Keratinocyte (primary cell): ENCODE data around the gene ATP6V0B. TPM values are rescaled to one million over a fixed set of nuclear protein-coding genes. Genes with fewer than 3 reads are reported as not detected.

Experiments used
- DNase-seq: peaks from one replicate; pipeline ENCODE4 v3.0.0-alpha.2; 2011; ENCODE audit warnings: low read depth, missing footprints, low spot score
- FAIRE-seq: peaks from 2 replicates; lab custom pipeline; 2011; peaks lifted over from hg19 to GRCh38; lab: Jason Lieb, UNC
- H2AFZ ChIP-seq: 2 replicates; pipeline ENCODE4 v1.6.0; 2012; ENCODE audit warnings: low read length, control low read depth, inconsistent platforms; ENCODE audit not compliant: control insufficient read depth
- H3K27ac ChIP-seq: 2 replicates; pipeline ENCODE4 v1.5.1; 2011; ENCODE audit warnings: low read length; ENCODE audit not compliant: control insufficient read depth, insufficient read depth
- H3K27me3 ChIP-seq: 3 replicates; pipeline ENCODE4 v1.6.0; 2011; ENCODE audit warnings: low read length; ENCODE audit not compliant: control insufficient read depth, insufficient read depth; ENCODE audit errors: extremely low read depth
- H3K36me3 ChIP-seq, 2 experiments: 2 replicates in 1 of 2; 3 replicates in 1 of 2; pipeline ENCODE4 v1.5.1; 2011; ENCODE audit warnings: low read length in 2 of 2, mild to moderate bottlenecking in 1 of 2; ENCODE audit not compliant: control insufficient read depth in 2 of 2, insufficient read depth in 2 of 2; ENCODE audit errors: extremely low read depth in 1 of 2
- H3K4me1 ChIP-seq: 3 replicates; pipeline ENCODE4 v1.5.1; 2011; ENCODE audit warnings: low read length; ENCODE audit not compliant: control insufficient read depth, insufficient read depth; ENCODE audit errors: extremely low read depth
- H3K4me2 ChIP-seq: 3 replicates; pipeline ENCODE4 v1.6.0; 2011; ENCODE audit warnings: low read depth, low read length; ENCODE audit not compliant: control insufficient read depth, insufficient read depth; ENCODE audit errors: extremely low read depth
- H3K4me3 ChIP-seq, 3 experiments: fragments of 200-600 bp in 1 of 3; sonication (generic) in 1 of 3; 2 replicates in 2 of 3; 3 replicates in 1 of 3; pipeline ENCODE4 v1.5.1; 2011 to 2016; ENCODE audit warnings: low read length in 3 of 3, mild to moderate bottlenecking in 3 of 3, control low read depth in 2 of 3, inconsistent platforms in 1 of 3, low read depth in 1 of 3, mixed read lengths in 1 of 3, mixed run types in 1 of 3, moderate library complexity in 1 of 3; ENCODE audit not compliant: control insufficient read depth in 2 of 3, insufficient read depth in 2 of 3; ENCODE audit errors: extremely low read depth in 1 of 3
- H3K79me2 ChIP-seq: 2 replicates; pipeline ENCODE4 v1.6.0; 2012; ENCODE audit warnings: low read length; ENCODE audit not compliant: control insufficient read depth, insufficient read depth
- H3K9ac ChIP-seq: 3 replicates; pipeline ENCODE4 v1.6.0; 2011; ENCODE audit warnings: low read length; ENCODE audit not compliant: control insufficient read depth, insufficient read depth; ENCODE audit errors: extremely low read depth
- H3K9me1 ChIP-seq: 3 replicates; pipeline ENCODE4 v1.6.0; 2011; ENCODE audit warnings: low read length; ENCODE audit not compliant: control insufficient read depth, insufficient read depth; ENCODE audit errors: extremely low read depth
- H3K9me3 ChIP-seq: 2 replicates; pipeline ENCODE4 v1.5.1; 2012; ENCODE audit warnings: low read depth, low read length; ENCODE audit not compliant: control insufficient read depth
- H4K20me1 ChIP-seq: 3 replicates; pipeline ENCODE4 v1.6.0; 2011; ENCODE audit warnings: low read length; ENCODE audit not compliant: control insufficient read depth, insufficient read depth; ENCODE audit errors: extremely low read depth
- EZH2 ChIP-seq: IDR thresholded peaks from one replicate; pipeline ENCODE4 v1.6.1; 2012; ENCODE audit warnings: inconsistent platforms, mild to moderate bottlenecking, low read length, moderate library complexity
- dilution Hi-C: fragments of 300-500 bp; cut with MboI; formaldehyde crosslinking; loops from one replicate; pipeline ENCODE4 v1.7.0; 2020; ENCODE audit warnings: low sequenced_read_pairs; ENCODE audit not compliant: extremely low pct_ligation_motif_present
- polyA plus RNA-seq, 5 experiments: library from polyadenylated mRNA; depleted of rRNA in 3 of 5; stranded (reverse) in 3 of 5; stranded (forward) in 1 of 5; unstranded in 1 of 5; fragments of >200 nt; gene quantifications; 1 replicate in 1 of 5; 2 replicates in 3 of 5; 3 replicates in 1 of 5; pipeline versions ENCODE4 v1.2.1 to v1.2.3, GENCODE V29; 2011 to 2012; ENCODE audit warnings: missing spikeins in 2 of 5, low read depth in 1 of 5, low replicate concordance in 1 of 5
- TF ChIP-seq, protein P1 (sequence below), 3 experiments: IDR thresholded peaks in 1 of 3; conservative IDR thresholded peaks in 1 of 3; optimal IDR thresholded peaks in 1 of 3; 2 replicates in 2 of 3; 3 replicates in 1 of 3; pipeline versions ENCODE3 to v1.5.1; 2011; ENCODE audit warnings: low read length in 3 of 3, mild to moderate bottlenecking in 3 of 3, moderate library complexity in 2 of 3, control low read depth in 1 of 3, inconsistent platforms in 1 of 3; ENCODE audit not compliant: insufficient read depth in 2 of 3; ENCODE audit errors: extremely low read depth in 1 of 3

Gene ATP6V0B
- polyA plus RNA-seq, 1 donor (not counting 4 experiments of a cell fraction or from before 2014, with no cell fraction given) = 195 TPM

DNA sequence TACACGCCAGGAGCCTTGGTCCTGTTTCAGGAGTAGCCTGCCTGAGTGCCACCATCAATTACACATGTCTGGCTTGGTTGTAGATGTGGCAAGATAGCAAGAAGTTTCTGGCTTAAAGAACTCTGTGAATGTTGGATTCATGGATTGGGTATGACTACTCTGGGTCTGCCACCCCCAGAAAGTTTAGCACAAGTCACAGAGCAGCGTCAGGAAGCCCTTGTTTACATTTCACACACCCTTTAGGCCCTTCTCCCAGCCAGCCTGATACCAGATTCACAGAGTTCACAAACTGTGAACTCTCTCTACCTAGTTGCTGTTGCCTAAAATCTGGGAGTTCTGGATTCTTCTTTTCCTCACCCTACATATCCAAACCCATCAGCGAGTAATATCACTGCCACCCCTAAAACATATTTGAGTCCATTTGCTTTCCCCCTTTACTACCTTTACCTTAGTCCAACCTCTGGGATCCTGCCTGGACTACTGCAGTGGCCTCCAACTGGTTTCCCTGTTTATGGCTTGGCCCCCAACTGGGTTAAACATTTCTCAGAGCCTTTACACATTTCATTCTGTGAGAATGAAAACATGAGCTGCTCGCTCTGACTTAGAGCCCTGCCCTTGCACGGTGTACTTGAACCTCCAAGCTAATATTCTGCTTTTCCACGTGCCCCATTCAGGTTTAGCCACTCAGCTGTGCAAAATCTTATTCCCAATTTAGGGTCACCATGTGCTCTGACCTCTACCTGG is 12.6 kb downstream of the ATP6V0B start:
- Histone ChIP-seq H4K20me1 (no peaks in the 10 kb centered on the region), H3K4me1 (peaks cover 26% of the 10 kb centered on the region), H3K79me2 (peaks cover 22% of the 10 kb centered on the region), H3K4me2 (no peak overlapping the region), H3K9me1 (no peaks in the 10 kb centered on the region), H2AFZ (no peak overlapping the region), H3K9ac (no peak overlapping the region), H3K36me3 (peaks cover 20 to 40% of the 10 kb centered on the region in 2 experiments), H3K27ac (no peak overlapping the region), H3K27me3 (no peaks in the 10 kb centered on the region), H3K4me3 (no peak overlapping the region), H3K9me3 (no peaks in the 10 kb centered on the region)
- FAIRE-seq (peak; percentile 5), DNase-seq (no peak)
- dilution Hi-C loops = no loop called here
- TF ChIP-seq, protein P1, sequence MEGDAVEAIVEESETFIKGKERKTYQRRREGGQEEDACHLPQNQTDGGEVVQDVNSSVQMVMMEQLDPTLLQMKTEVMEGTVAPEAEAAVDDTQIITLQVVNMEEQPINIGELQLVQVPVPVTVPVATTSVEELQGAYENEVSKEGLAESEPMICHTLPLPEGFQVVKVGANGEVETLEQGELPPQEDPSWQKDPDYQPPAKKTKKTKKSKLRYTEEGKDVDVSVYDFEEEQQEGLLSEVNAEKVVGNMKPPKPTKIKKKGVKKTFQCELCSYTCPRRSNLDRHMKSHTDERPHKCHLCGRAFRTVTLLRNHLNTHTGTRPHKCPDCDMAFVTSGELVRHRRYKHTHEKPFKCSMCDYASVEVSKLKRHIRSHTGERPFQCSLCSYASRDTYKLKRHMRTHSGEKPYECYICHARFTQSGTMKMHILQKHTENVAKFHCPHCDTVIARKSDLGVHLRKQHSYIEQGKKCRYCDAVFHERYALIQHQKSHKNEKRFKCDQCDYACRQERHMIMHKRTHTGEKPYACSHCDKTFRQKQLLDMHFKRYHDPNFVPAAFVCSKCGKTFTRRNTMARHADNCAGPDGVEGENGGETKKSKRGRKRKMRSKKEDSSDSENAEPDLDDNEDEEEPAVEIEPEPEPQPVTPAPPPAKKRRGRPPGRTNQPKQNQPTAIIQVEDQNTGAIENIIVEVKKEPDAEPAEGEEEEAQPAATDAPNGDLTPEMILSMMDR (optimal IDR thresholded peaks at IDR 0.05 in 1 of 3, IDR thresholded peaks at IDR 0.05 in 1 of 3, conservative IDR thresholded peaks at IDR 0.05 in 1 of 3; ENCODE audit: extremely low read depth in 1 of 3, insufficient read depth in 2 of 3, low read length in 3 of 3) = no peak
- no peak for TF ChIP-seq EZH2

DNA sequence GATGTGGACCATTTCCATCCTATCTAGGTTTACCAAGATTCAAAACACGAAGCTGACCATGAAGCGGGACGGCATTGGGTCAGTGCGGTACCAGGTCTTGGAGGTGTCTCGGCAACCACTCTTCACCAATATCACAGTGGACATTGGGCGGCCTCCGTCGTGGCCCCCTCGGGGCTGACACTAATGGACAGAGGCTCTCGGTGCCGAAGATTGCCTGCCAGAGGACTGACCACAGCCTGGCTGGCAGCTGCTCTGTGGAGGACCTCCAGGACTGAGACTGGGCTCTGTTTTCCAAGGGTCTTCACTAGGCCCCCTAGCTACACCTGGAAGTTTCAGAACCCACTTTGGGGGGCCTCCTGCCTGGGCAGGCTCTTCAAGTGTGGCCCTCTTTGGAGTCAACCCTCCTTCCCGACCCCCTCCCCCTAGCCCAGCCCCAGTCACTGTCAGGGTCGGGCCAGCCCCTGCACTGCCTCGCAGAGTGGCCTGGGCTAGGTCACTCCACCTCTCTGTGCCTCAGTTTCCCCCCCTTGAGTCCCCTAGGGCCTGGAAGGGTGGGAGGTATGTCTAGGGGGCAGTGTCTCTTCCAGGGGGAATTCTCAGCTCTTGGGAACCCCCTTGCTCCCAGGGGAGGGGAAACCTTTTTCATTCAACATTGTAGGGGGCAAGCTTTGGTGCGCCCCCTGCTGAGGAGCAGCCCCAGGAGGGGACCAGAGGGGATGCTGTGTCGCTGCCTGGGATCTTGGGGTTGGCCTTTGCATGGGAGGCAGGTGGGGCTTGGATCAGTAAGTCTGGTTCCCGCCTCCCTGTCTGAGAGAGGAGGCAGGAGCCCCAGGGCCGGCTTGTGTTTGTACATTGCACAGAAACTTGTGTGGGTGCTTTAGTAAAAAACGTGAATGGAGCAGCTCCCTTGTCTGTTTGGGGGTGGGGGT is 15.8 kb downstream of the ATP6V0B start:
- H3K27ac ChIP-seq = peak overlapping the region; percentile 90
- H3K36me3 ChIP-seq = peaks cover 7 to 19% of the 10 kb centered on the region in 2 experiments
- H3K9ac ChIP-seq = peak overlapping the region; percentile 83
- H3K79me2 ChIP-seq = no peaks in the 10 kb centered on the region
- no peaks in the 10 kb centered on the region for H4K20me1 ChIP-seq
- no peak for DNase-seq
- no peaks in the 10 kb centered on the region for H3K9me1 ChIP-seq
- no peaks in the 10 kb centered on the region for H3K27me3 ChIP-seq
- peak overlapping the region; percentile 85 for H3K4me2 ChIP-seq
- no peak for FAIRE-seq
- peaks cover 36% of the 10 kb centered on the region for H3K4me1 ChIP-seq
- dilution Hi-C loops = no loop called here
- TF ChIP-seq, protein P1 (optimal IDR thresholded peaks at IDR 0.05 in 1 of 3, IDR thresholded peaks at IDR 0.05 in 1 of 3, conservative IDR thresholded peaks at IDR 0.05 in 1 of 3; ENCODE audit: extremely low read depth in 1 of 3, insufficient read depth in 2 of 3, low read length in 3 of 3) = peak in 1 of 3 experiments; percentile 32
- no peak for TF ChIP-seq EZH2
- H2AFZ ChIP-seq = no peak overlapping the region
- peak overlapping the region; percentile 58 to 68 (median 61) for H3K4me3 ChIP-seq
- no peaks in the 10 kb centered on the region for H3K9me3 ChIP-seq
